GM23248 (cell line): ENCODE data around the gene RUNDC3A. TPM values are rescaled to one million over a fixed set of nuclear protein-coding genes. Genes with fewer than 3 reads are reported as not detected.

Source experiments
- DNase-seq: peaks from one replicate; pipeline ENCODE4 v3.0.0-alpha.2; 2015
- H2AFZ ChIP-seq: fragments of 200-600 bp; sonication (generic); 2 replicates; pipeline ENCODE4 v1.6.1; 2016; ENCODE audit warnings: antibody characterized with exemption
- H3F3A ChIP-seq: fragments of 200-600 bp; sonication (generic); 2 replicates; pipeline ENCODE4 v1.6.1; 2016; ENCODE audit warnings: mild to moderate bottlenecking, antibody characterized with exemption, mixed run types; ENCODE audit not compliant: insufficient read depth
- H3K27ac ChIP-seq: fragments of 200-600 bp; sonication (generic); 2 replicates; pipeline ENCODE4 v1.5.1; 2016; ENCODE audit warnings: mild to moderate bottlenecking
- H3K27me3 ChIP-seq: fragments of 200-600 bp; sonication (generic); replicated peaks from 2 replicates; pipeline ENCODE4 v1.6.1; 2016; ENCODE audit warnings: mild to moderate bottlenecking; ENCODE audit not compliant: insufficient read depth
- H3K36me3 ChIP-seq: fragments of 200-600 bp; sonication (generic); 2 replicates; pipeline ENCODE4 v1.6.1; 2016; ENCODE audit warnings: low read depth, mild to moderate bottlenecking
- H3K4me1 ChIP-seq: fragments of 200-600 bp; sonication (generic); 2 replicates; pipeline ENCODE4 v1.6.1; 2016; ENCODE audit warnings: mild to moderate bottlenecking; ENCODE audit not compliant: insufficient read depth
- H3K4me2 ChIP-seq: fragments of 200-600 bp; sonication (generic); one replicate; pipeline ENCODE4 v1.6.1; 2016; ENCODE audit warnings: mild to moderate bottlenecking; ENCODE audit not compliant: unreplicated experiment
- H3K4me3 ChIP-seq: fragments of 200-600 bp; sonication (generic); 2 replicates; pipeline ENCODE4 v1.5.1; 2016; ENCODE audit warnings: mild to moderate bottlenecking
- H3K79me2 ChIP-seq: fragments of 200-600 bp; sonication (generic); 2 replicates; pipeline ENCODE4 v1.6.1; 2016; ENCODE audit warnings: mild to moderate bottlenecking; ENCODE audit not compliant: insufficient read depth
- H3K9ac ChIP-seq: fragments of 200-600 bp; sonication (generic); 2 replicates; pipeline ENCODE4 v1.6.1; 2016; ENCODE audit warnings: mild to moderate bottlenecking
- H3K9me2 ChIP-seq: fragments of 200-600 bp; sonication (generic); 2 replicates; pipeline ENCODE4 v1.6.1; 2016; ENCODE audit warnings: mixed run types, mild to moderate bottlenecking, moderate library complexity; ENCODE audit not compliant: insufficient read depth
- H3K9me3 ChIP-seq: fragments of 200-600 bp; sonication (generic); one replicate; pipeline ENCODE4 v1.6.1; 2017; ENCODE audit warnings: low read depth
- H4K20me1 ChIP-seq: fragments of 200-600 bp; sonication (generic); 2 replicates; pipeline ENCODE4 v1.6.0; 2016; ENCODE audit not compliant: insufficient read depth
- EZH2 ChIP-seq: fragments of 200-600 bp; sonication (generic); IDR thresholded peaks from 2 replicates; pipeline ENCODE4 v1.6.1; 2018; ENCODE audit warnings: antibody characterized with exemption, mild to moderate bottlenecking; ENCODE audit not compliant: insufficient read depth, poor library complexity, severe bottlenecking
- EZH2phosphoT487 ChIP-seq: fragments of 200-600 bp; sonication (generic); IDR thresholded peaks from 2 replicates; pipeline ENCODE4 v1.6.1; 2018; ENCODE audit warnings: antibody characterized with exemption, moderate library complexity, mild to moderate bottlenecking, low read depth; ENCODE audit not compliant: insufficient read depth
- WGBS, 2 experiments: methylation state at CpG; one replicate each; pipeline ENCODE4 v1.1.6; 2015 to 2017; ENCODE audit warnings: low lambda C conversion rate in 2 of 2, low coverage in 1 of 2; ENCODE audit errors: missing lambda C conversion rate in 2 of 2; 5-methylcytosine and 5-hydroxymethylcytosine counted together
- in situ Hi-C: fragments of 300-500 bp; cut with MboI; formaldehyde crosslinking; loops from 2 replicates; pipeline ENCODE4 v1.15.0; 2020
- polyA plus RNA-seq: library from polyadenylated mRNA; unstranded; fragments of >200 nt; fragmentation: Nextera tagmentation; extraction: Ambion mirVana; gene quantifications from 2 replicates; pipeline ENCODE4 v1.2.1, GENCODE V29; 2016
- total RNA-seq: library from RNA; depleted of rRNA; stranded (reverse); fragments of >200 nt; shearing (Covaris generic); gene quantifications from 2 replicates; pipeline ENCODE4 v1.2.3, GENCODE V29; 2014

RUNDC3A gene
- total and polyA plus RNA-seq, 2 experiments from 2014 or later, result 0.11 to 0.24 TPM

DNA sequence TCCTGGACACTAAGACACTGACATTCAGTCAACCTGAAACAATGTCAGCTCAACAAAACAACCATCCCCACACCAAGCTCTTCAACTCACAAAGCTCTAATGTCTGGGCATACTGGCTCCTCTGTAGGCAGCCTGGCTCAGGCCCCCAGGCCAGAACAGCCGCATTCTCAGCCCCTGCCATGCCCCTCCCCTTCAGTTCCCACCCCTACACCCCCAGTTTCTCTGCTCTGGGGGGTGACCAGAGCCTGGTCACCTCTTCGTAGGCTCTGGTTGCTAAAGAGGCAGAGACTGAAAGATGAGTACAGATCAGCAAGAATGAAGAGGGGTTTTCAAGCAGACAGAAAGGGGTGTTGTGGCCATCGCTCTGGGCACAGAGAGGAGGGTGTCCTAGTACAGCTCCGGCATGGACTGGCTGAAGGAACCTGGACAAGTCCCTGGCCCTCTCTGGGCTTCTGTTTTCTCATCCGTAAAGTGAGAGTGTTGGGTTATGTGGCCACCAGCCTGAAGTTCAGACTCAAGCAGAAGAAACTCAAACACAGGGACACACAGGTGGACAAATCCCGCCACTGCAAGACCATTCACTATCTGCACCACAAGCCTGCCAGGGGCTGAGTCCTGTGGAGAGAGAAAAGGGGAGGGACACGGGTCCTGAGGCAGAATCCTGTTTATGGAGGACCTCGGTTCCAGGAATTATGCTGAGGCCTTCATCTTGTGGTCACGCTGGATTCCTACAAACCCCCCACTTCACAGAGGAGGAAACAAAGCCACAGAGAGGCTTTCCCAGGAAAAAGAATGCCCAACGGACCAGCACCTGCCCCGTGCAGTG, 39.5 kb upstream of the RUNDC3A start:
- WGBS, 2 experiments, result 48 to 50% methylated on average over 11 of the region's 11 CpGs
- no peak overlapping the region for H3K9ac ChIP-seq
- H2AFZ ChIP-seq, result no peak overlapping the region
- H3K4me1 ChIP-seq, result no peaks in the 10 kb centered on the region
- no peak overlapping the region for H3K4me2 ChIP-seq
- no peaks in the 10 kb centered on the region for H3K79me2 ChIP-seq
- H3K27me3 ChIP-seq, result no peaks in the 10 kb centered on the region
- no peak overlapping the region for H3K4me3 ChIP-seq
- no peak for DNase-seq
- H3F3A ChIP-seq, result no peaks in the 10 kb centered on the region
- no peak overlapping the region for H3K27ac ChIP-seq
- H4K20me1 ChIP-seq, result no peaks in the 10 kb centered on the region
- no peaks in the 10 kb centered on the region for H3K9me2 ChIP-seq
- H3K36me3 ChIP-seq, result no peaks in the 10 kb centered on the region
- in situ Hi-C loops, result no loop called here
- H3K9me3 ChIP-seq, result no peaks in the 10 kb centered on the region
- TF ChIP-seq EZH2phosphoT487 (no peak), EZH2 (no peak)

DNA sequence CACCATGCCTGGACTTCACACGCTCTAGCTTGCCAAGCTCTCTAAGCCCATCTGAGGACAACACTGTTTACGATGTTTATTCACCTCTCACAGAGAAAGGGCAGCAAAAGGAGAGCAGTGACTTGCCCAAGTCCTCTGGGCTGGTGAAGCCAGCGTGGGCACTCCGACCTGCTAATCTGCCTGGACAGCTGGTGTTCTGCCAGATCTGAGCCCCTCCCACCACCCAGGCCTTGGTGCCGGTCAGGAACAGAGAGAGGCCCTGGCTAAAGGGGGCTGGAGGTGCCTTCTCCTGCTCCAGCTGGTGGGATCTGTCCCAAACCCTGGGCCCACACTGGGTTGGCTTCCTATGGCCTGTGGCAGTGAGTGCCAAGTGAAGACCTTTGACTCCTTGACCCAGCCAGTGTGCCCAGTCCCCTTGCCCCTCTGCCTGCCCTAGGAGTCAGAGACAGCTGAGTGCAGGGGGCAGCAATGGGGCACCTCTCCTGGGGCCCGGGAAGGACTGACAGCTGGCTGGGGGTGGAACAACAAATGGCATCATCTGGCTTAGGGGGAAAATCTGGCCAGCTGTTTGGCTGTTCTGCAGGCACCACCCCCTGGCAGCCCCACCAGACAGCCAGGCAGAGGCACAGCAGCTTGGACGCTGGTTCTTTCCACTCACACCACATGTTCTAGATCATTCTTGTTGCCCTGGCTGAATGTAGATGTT, 38.7 kb upstream of the RUNDC3A start:
- Histone ChIP-seq H3K36me3 (no peaks in the 10 kb centered on the region), H3K4me1 (no peaks in the 10 kb centered on the region), H3K4me3 (no peak overlapping the region), H3K4me2 (no peak overlapping the region), H3K9me3 (no peaks in the 10 kb centered on the region), H3K79me2 (no peaks in the 10 kb centered on the region), H3K9ac (no peak overlapping the region), H4K20me1 (no peaks in the 10 kb centered on the region), H3K9me2 (no peaks in the 10 kb centered on the region), H2AFZ (no peak overlapping the region), H3K27me3 (no peaks in the 10 kb centered on the region), H3F3A (no peaks in the 10 kb centered on the region), H3K27ac (no peak overlapping the region)
- WGBS, 2 experiments, result 39 to 49% methylated on average over 7 of the region's 7 CpGs
- in situ Hi-C loops, result no loop called here
- no peak for DNase-seq
- TF ChIP-seq EZH2phosphoT487 (no peak), EZH2 (no peak)

DNA sequence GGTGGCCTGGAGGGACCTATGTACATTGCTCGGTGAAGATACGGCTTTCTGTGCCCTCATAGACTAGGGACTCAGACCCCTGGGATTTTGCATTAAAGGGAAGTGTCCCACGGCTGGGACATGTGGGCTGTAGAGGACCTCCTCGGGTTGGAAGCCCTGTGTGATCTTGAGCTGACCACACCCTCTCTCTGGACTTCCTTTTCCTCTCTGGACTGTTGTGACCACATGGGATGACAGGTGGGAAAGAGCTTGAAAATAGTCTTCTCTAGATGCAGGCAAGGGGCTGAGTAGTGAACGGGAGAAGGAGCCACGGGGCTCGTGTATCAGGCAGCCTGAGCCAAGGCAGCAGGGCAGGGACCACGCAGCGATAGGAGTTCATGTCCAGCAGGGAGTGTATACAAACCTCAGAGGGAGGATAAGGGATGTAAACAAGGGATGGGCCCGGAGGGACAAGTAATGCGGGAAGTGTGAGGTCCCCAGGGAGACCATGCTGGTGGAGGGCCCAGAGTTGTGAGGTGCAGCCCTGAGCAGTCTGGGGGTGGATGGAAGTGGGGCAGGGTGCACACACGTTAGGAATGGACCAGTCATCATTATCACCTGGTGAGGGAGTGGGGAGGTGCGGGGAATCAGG, 36.0 kb upstream of the RUNDC3A start:
- no peaks in the 10 kb centered on the region for H3K36me3 ChIP-seq
- TF ChIP-seq EZH2phosphoT487 (no peak), EZH2 (no peak)
- no peaks in the 10 kb centered on the region for H3K9me3 ChIP-seq
- no peaks in the 10 kb centered on the region for H3K4me1 ChIP-seq
- H3K79me2 ChIP-seq, result no peaks in the 10 kb centered on the region
- no peaks in the 10 kb centered on the region for H4K20me1 ChIP-seq
- in situ Hi-C loops, result no loop called here
- no peak overlapping the region for H3K4me2 ChIP-seq
- H3K9me2 ChIP-seq, result no peaks in the 10 kb centered on the region
- DNase-seq, result no peak
- H3K9ac ChIP-seq, result no peak overlapping the region
- no peaks in the 10 kb centered on the region for H3K27me3 ChIP-seq
- H2AFZ ChIP-seq, result no peak overlapping the region
- H3F3A ChIP-seq, result no peaks in the 10 kb centered on the region
- no peak overlapping the region for H3K27ac ChIP-seq
- no peak overlapping the region for H3K4me3 ChIP-seq
- 49 to 52% methylated on average over 12 to 13 of the region's 13 CpGs for WGBS, 2 experiments

DNA sequence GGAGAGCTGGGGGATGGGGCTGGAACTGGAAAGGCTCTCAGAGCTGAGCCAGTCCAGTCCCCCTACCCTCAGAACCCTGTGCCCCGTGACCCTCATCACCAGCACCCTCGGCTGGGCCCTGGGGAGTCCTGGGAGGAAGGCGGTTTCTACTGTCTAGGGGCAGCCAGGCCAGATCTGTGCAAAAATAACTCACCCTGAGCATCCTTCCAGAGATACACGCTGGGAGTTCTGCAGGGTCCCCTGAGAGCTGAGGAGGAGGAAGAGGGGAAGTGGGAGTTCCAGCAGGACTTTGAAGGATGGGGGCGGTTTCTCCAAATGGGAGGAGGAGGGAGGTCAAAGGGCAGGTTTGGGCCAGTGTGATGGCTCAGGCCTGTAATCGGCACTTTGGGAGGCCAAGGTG, 35.4 kb upstream of the RUNDC3A start:
- H2AFZ ChIP-seq, result no peak overlapping the region
- 54 to 70% methylated on average over 6 of the region's 6 CpGs for WGBS, 2 experiments
- in situ Hi-C loops, result no loop called here

More for the DNA sequence above, 35.4 kb upstream of the RUNDC3A start:
- H3K4me1 ChIP-seq, result no peaks in the 10 kb centered on the region
- no peaks in the 10 kb centered on the region for H3K79me2 ChIP-seq
- no peaks in the 10 kb centered on the region for H3K9me2 ChIP-seq
- no peak overlapping the region for H3K4me3 ChIP-seq
- no peaks in the 10 kb centered on the region for H3F3A ChIP-seq
- no peak overlapping the region for H3K27ac ChIP-seq
- no peaks in the 10 kb centered on the region for H4K20me1 ChIP-seq
- DNase-seq, result no peak
- no peaks in the 10 kb centered on the region for H3K9me3 ChIP-seq
- no peaks in the 10 kb centered on the region for H3K27me3 ChIP-seq
- no peak overlapping the region for H3K4me2 ChIP-seq
- no peak for TF ChIP-seq EZH2phosphoT487
- TF ChIP-seq EZH2, result no peak
- H3K9ac ChIP-seq, result no peak overlapping the region
- no peaks in the 10 kb centered on the region for H3K36me3 ChIP-seq
